ENCODE measurements around the gene KSR1. TPM values are rescaled to one million over a fixed set of nuclear protein-coding genes. Genes with fewer than 3 reads are reported as not detected.
"Not testable (repeated sequence)": the region's sequence is repeated elsewhere in the genome, so short reads cannot be mapped to it uniquely, and the experiment has no call there.

Gene KSR1
- polyA plus RNA-seq, 4 donors = 8.6 to 73.8 (median 12.9) TPM

DNA sequence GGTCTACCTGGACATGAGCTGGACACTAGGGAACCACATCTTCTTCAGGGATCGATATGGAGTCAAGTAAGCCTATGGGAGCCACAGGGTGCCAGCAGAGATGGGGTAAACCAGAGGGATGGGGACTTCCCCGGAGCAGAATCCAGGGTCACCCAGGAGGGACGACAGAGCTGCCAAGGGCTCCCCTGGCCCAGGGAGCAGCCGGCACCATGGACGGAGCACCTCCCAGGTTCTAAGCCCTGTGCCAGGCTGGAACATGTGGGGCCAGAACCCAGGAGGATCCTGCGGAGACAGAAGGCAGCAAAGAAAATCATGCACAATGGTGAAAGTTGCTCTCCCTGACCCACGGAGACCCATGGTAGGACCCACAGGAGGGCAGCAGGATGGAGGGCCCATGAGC lies 33.6 kb upstream of the KSR1 start:
- H3K36me3 ChIP-seq (ENCODE audit: control insufficient read depth in 3 of 3, insufficient read depth in 2 of 3, low read depth in 1 of 3, low read length in 3 of 3) = no peaks in the 10 kb centered on the region
- 87 to 95% (median 91%) methylated on average over 7 of the region's 7 CpGs for WGBS, 3 donors
- H3K27ac ChIP-seq (ENCODE audit: low read depth in 1 of 3, low read length in 2 of 3) = no peak overlapping the region
- FAIRE-seq = no peak
- no peaks in the 10 kb centered on the region for H3K27me3 ChIP-seq (ENCODE audit: control insufficient read depth in 3 of 3, insufficient read depth in 3 of 3, low read length in 3 of 3)
- H3K4me3 ChIP-seq (ENCODE audit: low read depth in 1 of 3, low read length in 3 of 3) = no peak overlapping the region
- H3K4me1 ChIP-seq (ENCODE audit: control insufficient read depth in 3 of 3, insufficient read depth in 2 of 3, low read depth in 1 of 3, low read length in 2 of 3) = no peaks in the 10 kb centered on the region
- no peak for DNase-seq
- no peaks in the 10 kb centered on the region for H3K9me3 ChIP-seq (ENCODE audit: control insufficient read depth in 2 of 2, insufficient read depth in 1 of 2, low read depth in 1 of 2, low read length in 1 of 2)

DNA sequence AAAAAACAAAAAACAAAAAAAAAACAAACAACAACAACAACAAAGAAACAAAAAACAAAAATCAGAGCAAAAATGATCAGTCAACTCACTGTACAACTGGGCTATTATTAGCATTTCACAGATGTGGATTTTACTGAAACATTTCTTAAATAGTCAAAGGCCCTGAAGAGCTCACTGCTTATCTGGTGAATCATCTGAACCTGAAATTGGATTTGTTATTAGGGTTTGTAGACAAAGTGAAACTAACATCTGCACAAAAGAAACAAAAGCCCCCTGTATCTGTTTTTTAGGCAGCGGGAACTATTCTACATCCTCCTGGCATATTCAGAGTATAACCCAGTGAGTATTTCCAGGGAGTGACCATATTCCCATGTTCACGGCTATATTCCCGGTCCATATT lies 32.6 kb upstream of the KSR1 start:
- Histone ChIP-seq H3K27me3 (ENCODE audit: control insufficient read depth in 3 of 3, insufficient read depth in 3 of 3, low read length in 3 of 3) (no peaks in the 10 kb centered on the region), H3K27ac (ENCODE audit: low read depth in 1 of 3, low read length in 2 of 3) (no peak overlapping the region), H3K36me3 (ENCODE audit: control insufficient read depth in 3 of 3, insufficient read depth in 2 of 3, low read depth in 1 of 3, low read length in 3 of 3) (no peaks in the 10 kb centered on the region), H3K9me3 (ENCODE audit: control insufficient read depth in 2 of 2, insufficient read depth in 1 of 2, low read depth in 1 of 2, low read length in 1 of 2) (no peaks in the 10 kb centered on the region), H3K4me3 (ENCODE audit: low read depth in 1 of 3, low read length in 3 of 3) (no peak overlapping the region), H3K4me1 (ENCODE audit: control insufficient read depth in 3 of 3, insufficient read depth in 2 of 3, low read depth in 1 of 3, low read length in 2 of 3) (no peaks in the 10 kb centered on the region)
- DNase-seq = no peak
- no peak for FAIRE-seq
- 72 to 81% (median 78%) methylated on average over 3 of the region's 3 CpGs for WGBS, 3 donors

DNA sequence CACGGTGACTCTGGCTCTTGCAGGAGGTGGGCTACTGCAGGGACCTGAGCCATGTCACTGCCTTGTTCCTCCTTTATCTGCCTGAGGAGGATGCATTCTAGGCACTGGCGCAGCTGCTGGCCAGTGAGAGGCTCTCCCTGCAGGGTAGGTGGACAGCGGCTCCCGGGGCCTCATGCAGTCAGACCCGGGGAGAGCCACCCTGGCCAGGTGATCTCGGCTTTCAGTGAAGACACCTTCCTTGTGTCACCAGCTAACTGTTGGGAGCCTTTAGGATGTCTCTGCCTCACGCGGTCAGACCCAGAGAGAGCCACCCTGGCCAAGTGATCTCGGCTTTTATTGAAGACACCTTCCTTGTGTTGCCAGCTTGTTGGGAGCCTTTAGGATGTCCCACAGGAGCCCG lies 31.7 kb upstream of the KSR1 start:
- Histone ChIP-seq H3K9me3 (ENCODE audit: control insufficient read depth in 2 of 2, insufficient read depth in 1 of 2, low read depth in 1 of 2, low read length in 1 of 2) (no peaks in the 10 kb centered on the region), H3K27me3 (ENCODE audit: control insufficient read depth in 3 of 3, insufficient read depth in 3 of 3, low read length in 3 of 3) (no peaks in the 10 kb centered on the region), H3K27ac (ENCODE audit: low read depth in 1 of 3, low read length in 2 of 3) (no peak overlapping the region), H3K4me3 (ENCODE audit: low read depth in 1 of 3, low read length in 3 of 3) (no peak overlapping the region), H3K36me3 (ENCODE audit: control insufficient read depth in 3 of 3, insufficient read depth in 2 of 3, low read depth in 1 of 3, low read length in 3 of 3) (no peaks in the 10 kb centered on the region), H3K4me1 (ENCODE audit: control insufficient read depth in 3 of 3, insufficient read depth in 2 of 3, low read depth in 1 of 3, low read length in 2 of 3) (no peaks in the 10 kb centered on the region)
- WGBS, 3 donors = 77 to 82% (median 82%) methylated on average over 10 of the region's 10 CpGs
- DNase-seq (no peak), FAIRE-seq (no peak)

DNA sequence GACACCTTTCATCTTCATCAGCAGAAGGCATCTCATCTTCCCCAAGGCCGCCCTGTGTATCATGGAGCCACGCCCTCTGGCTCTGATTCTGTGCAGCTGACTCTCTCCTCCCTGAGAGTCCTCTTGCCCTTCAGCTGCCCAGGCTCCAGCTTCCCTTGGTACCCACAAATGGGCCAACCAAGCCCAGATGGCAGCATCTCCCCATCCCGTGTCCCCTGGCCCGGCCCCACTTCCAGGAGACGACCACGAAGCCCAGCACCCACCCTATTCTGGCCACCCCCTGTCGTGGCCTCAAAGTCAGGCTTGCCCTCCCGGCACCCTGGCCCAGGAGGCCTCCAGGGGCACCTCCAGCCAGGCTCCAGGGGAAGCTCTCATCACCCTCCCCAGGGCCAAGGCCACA lies 31.3 kb upstream of the KSR1 start:
- no peaks in the 10 kb centered on the region for H3K4me1 ChIP-seq (ENCODE audit: control insufficient read depth in 3 of 3, insufficient read depth in 2 of 3, low read depth in 1 of 3, low read length in 2 of 3)
- DNase-seq = no peak
- H3K27me3 ChIP-seq (ENCODE audit: control insufficient read depth in 3 of 3, insufficient read depth in 3 of 3, low read length in 3 of 3) = no peaks in the 10 kb centered on the region
- 72 to 93% (median 87%) methylated on average over 7 to 8 of the region's 8 CpGs for WGBS, 3 donors
- no peaks in the 10 kb centered on the region for H3K36me3 ChIP-seq (ENCODE audit: control insufficient read depth in 3 of 3, insufficient read depth in 2 of 3, low read depth in 1 of 3, low read length in 3 of 3)
- no peak overlapping the region for H3K27ac ChIP-seq (ENCODE audit: low read depth in 1 of 3, low read length in 2 of 3)
- H3K9me3 ChIP-seq (ENCODE audit: control insufficient read depth in 2 of 2, insufficient read depth in 1 of 2, low read depth in 1 of 2, low read length in 1 of 2) = no peaks in the 10 kb centered on the region
- no peak for FAIRE-seq
- no peak overlapping the region for H3K4me3 ChIP-seq (ENCODE audit: low read depth in 1 of 3, low read length in 3 of 3)

DNA sequence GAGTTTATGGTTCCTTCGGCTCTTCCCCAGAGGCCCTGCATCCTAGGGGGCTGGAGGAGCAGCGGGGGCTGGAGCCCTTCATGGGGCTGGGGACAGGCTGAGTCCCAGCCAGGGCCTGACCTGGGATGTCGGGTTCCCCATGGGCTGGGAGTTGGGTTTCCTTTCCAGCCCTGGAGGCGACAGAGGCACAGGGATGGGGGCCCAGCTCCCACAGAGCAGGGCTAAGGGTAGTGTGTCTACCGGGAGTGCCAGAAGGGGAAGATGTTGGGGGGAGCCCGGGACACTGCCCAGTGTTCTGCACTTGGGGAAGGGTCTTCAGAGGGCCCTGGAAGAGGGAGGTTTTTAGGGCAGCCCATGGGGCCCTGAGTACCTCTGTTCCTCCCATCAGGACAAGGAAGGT lies 30.7 kb upstream of the KSR1 start:
- not testable (repeated sequence) for H3K4me1 ChIP-seq (ENCODE audit: control insufficient read depth in 3 of 3, insufficient read depth in 2 of 3, low read depth in 1 of 3, low read length in 2 of 3); H3K27ac ChIP-seq (ENCODE audit: low read depth in 1 of 3, low read length in 2 of 3); FAIRE-seq; H3K27me3 ChIP-seq (ENCODE audit: control insufficient read depth in 3 of 3, insufficient read depth in 3 of 3, low read length in 3 of 3); H3K9me3 ChIP-seq (ENCODE audit: control insufficient read depth in 2 of 2, insufficient read depth in 1 of 2, low read depth in 1 of 2, low read length in 1 of 2); DNase-seq; H3K36me3 ChIP-seq (ENCODE audit: control insufficient read depth in 3 of 3, insufficient read depth in 2 of 3, low read depth in 1 of 3, low read length in 3 of 3); H3K4me3 ChIP-seq (ENCODE audit: low read depth in 1 of 3, low read length in 3 of 3)
- WGBS, 3 donors = 75 to 88% (median 78%) methylated on average over 6 of the region's 6 CpGs

DNA sequence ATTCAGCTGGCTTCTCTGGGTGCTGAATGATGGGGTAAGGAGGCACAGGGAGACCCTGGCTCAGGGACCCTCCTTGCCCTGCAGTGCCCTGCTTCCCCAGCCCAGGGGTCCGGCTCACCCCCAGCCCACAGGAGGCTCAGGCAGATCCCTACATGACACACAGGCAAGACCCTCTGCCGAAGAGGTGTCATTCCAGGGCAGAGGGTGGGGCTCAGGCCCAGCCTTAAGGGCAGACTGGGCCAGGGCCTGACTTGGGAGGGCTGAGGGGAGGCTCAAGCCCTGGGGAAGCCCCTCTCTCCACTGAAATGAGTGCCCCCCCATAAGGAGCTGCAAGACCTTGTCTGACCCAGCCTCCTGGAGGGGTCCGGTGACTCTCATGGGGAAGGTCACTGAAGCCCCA lies 30.3 kb upstream of the KSR1 start:
- DNase-seq (no peak), FAIRE-seq (no peak)
- no peaks in the 10 kb centered on the region for H3K9me3 ChIP-seq (ENCODE audit: control insufficient read depth in 2 of 2, insufficient read depth in 1 of 2, low read depth in 1 of 2, low read length in 1 of 2)
- H3K27ac ChIP-seq (ENCODE audit: low read depth in 1 of 3, low read length in 2 of 3) = no peak overlapping the region
- no peaks in the 10 kb centered on the region for H3K4me1 ChIP-seq (ENCODE audit: control insufficient read depth in 3 of 3, insufficient read depth in 2 of 3, low read depth in 1 of 3, low read length in 2 of 3)
- H3K4me3 ChIP-seq (ENCODE audit: low read depth in 1 of 3, low read length in 3 of 3) = no peak overlapping the region
- 93 to 95% (median 94%) methylated on average over 3 of the region's 3 CpGs for WGBS, 3 donors
- H3K27me3 ChIP-seq (ENCODE audit: control insufficient read depth in 3 of 3, insufficient read depth in 3 of 3, low read length in 3 of 3) = no peaks in the 10 kb centered on the region
- H3K36me3 ChIP-seq (ENCODE audit: control insufficient read depth in 3 of 3, insufficient read depth in 2 of 3, low read depth in 1 of 3, low read length in 3 of 3) = no peaks in the 10 kb centered on the region

DNA sequence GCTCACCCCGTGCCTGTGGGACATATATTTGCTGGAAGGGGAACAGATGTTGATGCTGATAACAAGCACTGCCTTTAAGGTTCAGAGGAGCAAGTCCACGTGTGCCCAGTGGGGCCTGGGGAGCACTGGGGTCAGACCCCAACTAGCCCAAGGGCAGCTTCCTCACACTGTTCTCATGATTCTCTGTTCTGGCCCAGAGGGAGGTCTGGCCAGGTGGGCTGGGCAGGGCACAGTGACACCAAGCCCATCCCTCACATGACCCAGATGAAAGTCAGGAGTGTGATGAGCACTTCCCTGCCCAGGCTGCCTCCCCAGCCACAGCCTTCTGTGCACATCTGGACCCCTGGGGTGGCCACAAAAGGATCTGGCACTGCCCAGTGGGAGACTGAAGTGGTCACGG lies 29.8 kb upstream of the KSR1 start:
- H3K27me3 ChIP-seq (ENCODE audit: control insufficient read depth in 3 of 3, insufficient read depth in 3 of 3, low read length in 3 of 3); H3K4me3 ChIP-seq (ENCODE audit: low read depth in 1 of 3, low read length in 3 of 3); H3K4me1 ChIP-seq (ENCODE audit: control insufficient read depth in 3 of 3, insufficient read depth in 2 of 3, low read depth in 1 of 3, low read length in 2 of 3); H3K27ac ChIP-seq (ENCODE audit: low read depth in 1 of 3, low read length in 2 of 3); H3K36me3 ChIP-seq (ENCODE audit: control insufficient read depth in 3 of 3, insufficient read depth in 2 of 3, low read depth in 1 of 3, low read length in 3 of 3); FAIRE-seq; DNase-seq; H3K9me3 ChIP-seq (ENCODE audit: control insufficient read depth in 2 of 2, insufficient read depth in 1 of 2, low read depth in 1 of 2, low read length in 1 of 2): not testable (repeated sequence)
- 69 to 80% (median 72%) methylated on average over 2 to 3 of the region's 3 CpGs for WGBS, 3 donors

DNA sequence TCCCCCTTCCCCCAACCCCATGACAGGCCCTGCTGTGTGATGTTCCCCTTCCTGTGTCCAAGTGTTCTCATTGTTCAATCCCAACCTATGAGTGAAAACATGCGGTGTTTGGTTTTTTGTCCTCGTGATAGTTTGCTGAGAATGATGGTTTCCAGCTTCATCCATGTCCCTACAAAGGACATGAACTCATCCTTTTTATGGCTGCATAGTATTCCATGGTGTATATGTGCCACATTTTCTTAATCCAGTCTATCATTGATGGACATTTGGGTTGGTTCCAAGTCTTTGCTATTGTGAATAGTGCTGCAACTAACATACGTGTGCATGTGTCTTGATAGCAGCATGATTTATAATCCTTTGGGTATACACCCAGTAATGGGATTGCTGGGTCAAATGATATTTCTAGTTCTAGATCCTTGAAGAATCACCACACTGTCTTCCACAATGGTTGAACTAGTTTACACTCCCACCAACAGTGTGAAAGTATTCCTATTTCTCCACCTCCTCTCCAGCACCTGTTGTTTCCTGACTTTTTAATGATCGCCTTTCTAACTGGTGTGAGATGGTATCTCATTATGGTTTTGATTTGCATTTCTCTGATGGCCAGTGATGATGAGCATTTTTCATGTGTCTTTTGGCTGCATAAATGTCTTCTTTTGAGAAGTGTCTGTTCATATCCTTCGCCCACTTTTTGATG lies 28.9 kb upstream of the KSR1 start:
- H3K4me3 ChIP-seq (ENCODE audit: low read depth in 1 of 3, low read length in 3 of 3); DNase-seq; H3K4me1 ChIP-seq (ENCODE audit: control insufficient read depth in 3 of 3, insufficient read depth in 2 of 3, low read depth in 1 of 3, low read length in 2 of 3); H3K36me3 ChIP-seq (ENCODE audit: control insufficient read depth in 3 of 3, insufficient read depth in 2 of 3, low read depth in 1 of 3, low read length in 3 of 3); H3K27me3 ChIP-seq (ENCODE audit: control insufficient read depth in 3 of 3, insufficient read depth in 3 of 3, low read length in 3 of 3); H3K9me3 ChIP-seq (ENCODE audit: control insufficient read depth in 2 of 2, insufficient read depth in 1 of 2, low read depth in 1 of 2, low read length in 1 of 2); H3K27ac ChIP-seq (ENCODE audit: low read depth in 1 of 3, low read length in 2 of 3); FAIRE-seq: not testable (repeated sequence)
- 85 to 88% (median 87%) methylated on average over 4 of the region's 5 CpGs for WGBS, 3 donors
